H1 (cell line): ENCODE data around the gene FXYD3. TPM values are rescaled to one million over a fixed set of nuclear protein-coding genes. Genes with fewer than 3 reads are reported as not detected.

ENCODE experiments used
- ASH2L ChIP-seq: fragments of 200-600, 300-600 bp; sonication (generic); IDR thresholded peaks from one replicate; pipeline ENCODE4 v1.7.1; 2017; ENCODE audit warnings: low read length
- CBX5 ChIP-seq: fragments of 300-800, 300-1000 bp; sonication (generic); IDR thresholded peaks from 2 replicates; pipeline ENCODE4 v1.7.1; 2016; ENCODE audit warnings: antibody characterized with exemption, low read length, low read depth
- CTCF ChIP-seq, 3 experiments: IDR thresholded peaks; 1 replicate in 2 of 3; 2 replicates in 1 of 3; pipeline versions ENCODE4 v1.5.1 to v1.6.1; 2011; ENCODE audit warnings: low read length in 3 of 3, mild to moderate bottlenecking in 3 of 3, inconsistent platforms in 2 of 3, low read depth in 1 of 3, moderate library complexity in 1 of 3; ENCODE audit not compliant: insufficient read depth in 1 of 3; ENCODE audit errors: control extremely low read depth in 1 of 3
- EP300 ChIP-seq, 2 experiments: IDR thresholded peaks; 1 replicate in 1 of 2; 2 replicates in 1 of 2; pipeline ENCODE4 v1.6.1; 2011 to 2012; ENCODE audit warnings: low read depth in 2 of 2, low read length in 2 of 2, mild to moderate bottlenecking in 2 of 2, borderline replicate concordance in 1 of 2, inconsistent platforms in 1 of 2, moderate library complexity in 1 of 2
- MAX ChIP-seq: IDR thresholded peaks from 2 replicates; pipeline ENCODE4 v1.6.1; 2012; ENCODE audit warnings: inconsistent platforms
- RAD21 ChIP-seq, 2 experiments: IDR thresholded peaks in 1 of 2; conservative IDR thresholded peaks in 1 of 2; 2 replicates each; pipeline ENCODE4 v1.6.1; 2011; ENCODE audit warnings: low read depth in 2 of 2, low read length in 2 of 2, improper control_type of control experiment in 1 of 2, inconsistent platforms in 1 of 2, mild to moderate bottlenecking in 1 of 2, moderate library complexity in 1 of 2
- polyA plus RNA-seq, 7 experiments: library from polyadenylated mRNA; depleted of rRNA in 3 of 7; stranded (reverse) in 5 of 7; unstranded in 2 of 7; fragments of >200 nt in 5 of 7; fragments of 200-250 nt in 2 of 7; gene quantifications; 1 replicate in 5 of 7; 2 replicates in 1 of 7; 4 replicates in 1 of 7; pipeline versions ENCODE4 v1.2.1 to v1.2.3, GENCODE V29; 2011 to 2013; ENCODE audit warnings: missing spikeins in 2 of 7, mixed read lengths in 2 of 7
- total RNA-seq: library from RNA; stranded (reverse); fragmentation: NEBNext Ultra II Directional; extraction: Animal tissue kit (Norgen Biotek cat#: 25700); gene quantifications from 2 replicates; pipeline ENCODE4 v1.2.1, GENCODE V29; 2021

FXYD3 gene
- total and polyA plus RNA-seq, 2 of the 8 experiments (the other 6 are each of a cell fraction or from before 2014, with no cell fraction given): 0.33 TPM; not detected in 1

DNA sequence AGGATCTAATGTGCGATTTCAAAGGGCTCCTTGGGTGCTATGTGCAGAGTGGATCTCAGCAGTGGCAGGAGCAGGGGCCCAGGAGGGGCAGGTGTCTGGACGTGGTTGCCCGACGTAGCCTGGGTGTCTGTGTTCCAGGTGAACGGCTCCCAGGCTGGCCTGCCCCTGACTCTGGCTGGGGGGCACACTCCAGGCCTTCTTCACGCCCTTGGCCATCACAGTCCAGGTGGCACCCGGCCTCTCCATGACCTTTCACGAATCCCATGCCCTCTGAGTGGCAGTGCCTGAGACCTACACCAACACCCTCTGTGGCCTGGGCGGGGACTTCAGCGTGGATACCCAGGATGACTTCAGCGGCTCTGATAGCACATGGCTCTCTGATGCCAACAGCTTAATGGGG, 11.3 kb upstream of the FXYD3 start (continued):
- TF ChIP-seq CTCF (IDR thresholded peaks at IDR 0.05; ENCODE audit: control extremely low read depth in 1 of 3, insufficient read depth in 1 of 3, low read depth in 1 of 3, low read length in 3 of 3) (no peak), EP300 (IDR thresholded peaks at IDR 0.05; ENCODE audit: borderline replicate concordance in 1 of 2, low read depth in 2 of 2, low read length in 2 of 2) (no peak), CBX5 (no peak), RAD21 (IDR thresholded peaks at IDR 0.05 in 1 of 2, conservative IDR thresholded peaks at IDR 0.05 in 1 of 2; ENCODE audit: low read depth in 2 of 2, low read length in 2 of 2) (no peak), MAX (no peak), ASH2L (no peak)
